PFSK-1 (cell line): ENCODE results near the gene CCNI. TPM values are rescaled to one million over a fixed set of nuclear protein-coding genes. Genes with fewer than 3 reads are reported as not detected.
A peak's percentile ranks its signal among the peaks of the same experiment; 100 is the strongest.

Experiments used
- FOXP2 ChIP-seq: optimal IDR thresholded peaks from 2 replicates; pipeline ENCODE3; 2011; ENCODE audit warnings: borderline replicate concordance, control low read depth, inconsistent platforms; ENCODE audit not compliant: insufficient read depth; ENCODE audit errors: extremely low read length, extremely low read depth
- POLR2AphosphoS5 ChIP-seq: IDR thresholded peaks from 2 replicates; pipeline ENCODE4 v1.6.1; 2012; ENCODE audit warnings: low read depth, mild to moderate bottlenecking, control low read depth, low read length, moderate library complexity
- REST ChIP-seq, 2 experiments: IDR thresholded peaks; 2 replicates each; pipeline versions ENCODE4 v1.6.1 to v1.8.0; 2011 to 2012; ENCODE audit warnings: low read depth in 2 of 2, low read length in 2 of 2, control low read depth in 1 of 2, inconsistent platforms in 1 of 2, mild to moderate bottlenecking in 1 of 2, moderate library complexity in 1 of 2; ENCODE audit not compliant: insufficient read depth in 1 of 2
- SIN3A ChIP-seq: IDR thresholded peaks from 2 replicates; pipeline ENCODE4 v1.6.1; 2012; ENCODE audit warnings: mild to moderate bottlenecking, low read length, moderate library complexity, borderline replicate concordance; ENCODE audit not compliant: insufficient read depth
- TAF1 ChIP-seq: IDR thresholded peaks from 2 replicates; pipeline ENCODE4 v1.6.1; 2012; ENCODE audit warnings: low read length, control low read depth, borderline replicate concordance; ENCODE audit not compliant: insufficient read depth
- polyA plus RNA-seq: library from polyadenylated mRNA; unstranded; fragments of >200 nt; gene quantifications from one replicate; pipeline ENCODE4 v1.2.1, GENCODE V29; 2012; ENCODE audit warnings: low read depth, missing spikeins; ENCODE audit not compliant: insufficient read length

The CCNI gene, protein sequence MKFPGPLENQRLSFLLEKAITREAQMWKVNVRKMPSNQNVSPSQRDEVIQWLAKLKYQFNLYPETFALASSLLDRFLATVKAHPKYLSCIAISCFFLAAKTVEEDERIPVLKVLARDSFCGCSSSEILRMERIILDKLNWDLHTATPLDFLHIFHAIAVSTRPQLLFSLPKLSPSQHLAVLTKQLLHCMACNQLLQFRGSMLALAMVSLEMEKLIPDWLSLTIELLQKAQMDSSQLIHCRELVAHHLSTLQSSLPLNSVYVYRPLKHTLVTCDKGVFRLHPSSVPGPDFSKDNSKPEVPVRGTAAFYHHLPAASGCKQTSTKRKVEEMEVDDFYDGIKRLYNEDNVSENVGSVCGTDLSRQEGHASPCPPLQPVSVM
- 140 TPM for polyA plus RNA-seq

GRCh38 chr4:77075869-77076799 is at the start of gene CCNI:
TSS of gene CCNI (minus strand) at chr4:77075989. CDS start at chr4:77066362, 9,627 bp downstream.
- peak; percentile 34 for TF ChIP-seq FOXP2
- TF ChIP-seq POLR2AphosphoS5, result peak; percentile 93
- TF ChIP-seq TAF1, result peak; percentile 91
- peak in 1 of 2 experiments; percentile 51; a peak in 2 of 4 replicates for TF ChIP-seq REST (IDR thresholded peaks at IDR 0.05; ENCODE audit: insufficient read depth in 1 of 2, low read depth in 2 of 2, low read length in 2 of 2)
- peak; percentile 58; the same call in 1 of the 2 replicates for TF ChIP-seq SIN3A

GRCh38 chr4:77124576-77124975 is 48.8 kb upstream of the CCNI start:
- TF ChIP-seq TAF1 (no peak), POLR2AphosphoS5 (no peak), REST (IDR thresholded peaks at IDR 0.05; ENCODE audit: insufficient read depth in 1 of 2, low read depth in 2 of 2, low read length in 2 of 2) (no peak), SIN3A (no peak), FOXP2 (no peak)

GRCh38 chr4:77123411-77123810 is 47.6 kb upstream of the CCNI start:
- TF ChIP-seq REST (IDR thresholded peaks at IDR 0.05; ENCODE audit: insufficient read depth in 1 of 2, low read depth in 2 of 2, low read length in 2 of 2) (no peak), FOXP2 (no peak), SIN3A (no peak), TAF1 (no peak), POLR2AphosphoS5 (no peak)

DNA sequence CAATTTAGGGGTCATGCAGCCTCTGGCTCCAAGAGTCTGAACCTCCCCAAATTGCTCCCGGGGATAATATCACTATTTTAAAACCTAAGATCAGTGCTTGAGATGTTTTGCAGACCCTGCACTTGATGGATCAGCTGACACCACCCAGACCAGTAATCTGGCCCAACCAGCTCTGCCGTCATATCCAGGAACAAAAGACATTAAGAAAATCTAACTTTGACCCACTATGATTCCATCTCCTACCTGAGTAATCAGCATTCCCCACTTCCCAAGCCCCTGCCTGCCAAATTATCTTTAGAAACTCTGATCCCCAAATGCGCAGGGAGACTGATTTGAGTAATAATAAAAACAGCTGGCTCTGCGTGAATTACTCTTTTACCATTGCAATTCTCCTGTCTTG is 46.9 kb upstream of the CCNI start:
- TF ChIP-seq POLR2AphosphoS5 (no peak), FOXP2 (no peak), SIN3A (no peak), TAF1 (no peak), REST (IDR thresholded peaks at IDR 0.05; ENCODE audit: insufficient read depth in 1 of 2, low read depth in 2 of 2, low read length in 2 of 2) (no peak)
